Immature natural killer cell (primary cell): ENCODE results near the gene FADS1. TPM values are rescaled to one million over a fixed set of nuclear protein-coding genes. Genes with fewer than 3 reads are reported as not detected.

ENCODE experiments used
- DNase-seq, 3 donors: peaks; one replicate each; pipeline ENCODE4 v3.0.0; 2022; ENCODE audit warnings: mixed read lengths in 1 of 3
- H3K27ac Mint-ChIP-seq, 6 donors: one replicate each; pipeline ENCODE4 v1.8.0; 2020; ENCODE audit warnings: mixed read lengths in 6 of 6, mild to moderate bottlenecking in 5 of 6, inconsistent platforms in 4 of 6, moderate library complexity in 3 of 6
- H3K27me3 Mint-ChIP-seq, 3 donors: one replicate each; pipeline ENCODE4 v1.8.0; 2020 to 2021; ENCODE audit warnings: low read depth in 3 of 3, mild to moderate bottlenecking in 3 of 3, mixed read lengths in 3 of 3, moderate library complexity in 3 of 3, inconsistent platforms in 1 of 3
- H3K36me3 Mint-ChIP-seq, 3 donors: one replicate each; pipeline ENCODE4 v1.8.0; 2020; ENCODE audit warnings: mixed read lengths in 3 of 3, inconsistent platforms in 2 of 3, mild to moderate bottlenecking in 2 of 3
- H3K4me1 Mint-ChIP-seq, 2 donors: one replicate each; pipeline ENCODE4 v1.8.0; 2020; ENCODE audit warnings: inconsistent platforms in 2 of 2, mild to moderate bottlenecking in 2 of 2, mixed read lengths in 2 of 2, moderate library complexity in 1 of 2
- H3K4me3 Mint-ChIP-seq, 5 donors: one replicate each; pipeline ENCODE4 v1.8.0; 2020; ENCODE audit warnings: mild to moderate bottlenecking in 5 of 5, mixed read lengths in 5 of 5, inconsistent platforms in 3 of 5, moderate library complexity in 3 of 5
- H3K9me3 Mint-ChIP-seq, 6 donors: one replicate each; pipeline ENCODE4 v1.8.0; 2020; ENCODE audit warnings: mild to moderate bottlenecking in 6 of 6, mixed read lengths in 6 of 6, inconsistent platforms in 4 of 6, moderate library complexity in 3 of 6
- polyA plus RNA-seq, 3 donors: library from polyadenylated mRNA; unstranded; fragments of 300-500 nt; fragmentation: Illumina TruSeq; gene quantifications; one replicate each; pipeline ENCODE4 v1.2.3, GENCODE V29; 2021

Gene FADS1
- polyA plus RNA-seq, 3 donors from 2014 or later: 11.5 to 18.7 (median 17.7) TPM

DNA sequence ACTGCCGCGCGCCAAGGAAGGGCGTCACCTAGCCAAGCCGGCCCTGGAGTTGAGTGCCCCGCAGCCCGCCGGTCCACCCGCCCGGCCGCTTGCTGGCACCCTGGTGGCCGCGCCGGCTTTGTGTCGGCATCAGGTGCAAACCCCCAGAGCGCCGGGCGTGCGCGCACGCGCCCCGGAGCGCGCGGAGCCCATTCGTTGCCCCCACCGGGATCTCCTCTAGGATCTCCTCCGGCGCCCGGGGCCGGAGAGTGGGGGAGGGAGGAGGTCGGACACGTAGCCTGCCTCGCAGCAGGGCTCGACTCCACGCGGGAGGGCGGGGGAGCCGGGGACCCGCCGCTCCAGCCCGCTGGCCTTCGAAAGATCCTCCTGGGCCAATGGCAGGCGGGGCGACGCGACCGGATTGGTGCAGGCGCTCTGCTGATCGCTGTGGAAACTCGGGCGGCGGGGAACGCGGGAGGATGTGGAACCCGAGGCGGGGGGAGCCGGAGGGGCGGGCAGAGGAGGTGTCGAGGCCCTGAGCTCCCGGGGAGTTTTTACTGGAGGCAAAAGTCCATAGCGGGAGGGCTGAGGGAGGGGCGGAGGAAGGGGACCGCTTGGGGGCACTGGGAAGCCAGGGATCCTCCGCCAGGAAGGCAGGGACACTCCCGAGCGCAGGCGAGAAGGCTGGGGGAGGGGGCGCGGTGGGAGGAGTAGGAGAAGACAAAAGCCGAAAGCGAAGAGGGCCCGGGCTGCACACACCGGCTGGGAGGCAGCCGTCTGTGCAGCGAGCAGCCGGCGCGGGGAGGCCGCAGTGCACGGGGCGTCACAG, 11.0 kb upstream of the FADS1 start, which contains the start of gene FADS2:
Gene FADS2, plus strand, starts transcription at position 730 of the 808 bp plus-strand sequence. CDS start 91 bp downstream, outside the sequence.
- peak; percentile 77 to 82 (median 78) for DNase-seq
- Mint-ChIP-seq H3K27me3 (peaks cover 0 to 2% (median 2%) of the 10 kb centered on the region in 3 donors), H3K36me3 (no peaks in the 10 kb centered on the region), H3K4me1 (peaks cover 45 to 46% of the 10 kb centered on the region in 2 donors), H3K27ac (peak within 1 kb of the TSS; percentile 60 to 94 (median 82)), H3K4me3 (peak within 1 kb of the TSS; percentile 90 to 95 (median 92)), H3K9me3 (no peaks in the 10 kb centered on the region)

DNA sequence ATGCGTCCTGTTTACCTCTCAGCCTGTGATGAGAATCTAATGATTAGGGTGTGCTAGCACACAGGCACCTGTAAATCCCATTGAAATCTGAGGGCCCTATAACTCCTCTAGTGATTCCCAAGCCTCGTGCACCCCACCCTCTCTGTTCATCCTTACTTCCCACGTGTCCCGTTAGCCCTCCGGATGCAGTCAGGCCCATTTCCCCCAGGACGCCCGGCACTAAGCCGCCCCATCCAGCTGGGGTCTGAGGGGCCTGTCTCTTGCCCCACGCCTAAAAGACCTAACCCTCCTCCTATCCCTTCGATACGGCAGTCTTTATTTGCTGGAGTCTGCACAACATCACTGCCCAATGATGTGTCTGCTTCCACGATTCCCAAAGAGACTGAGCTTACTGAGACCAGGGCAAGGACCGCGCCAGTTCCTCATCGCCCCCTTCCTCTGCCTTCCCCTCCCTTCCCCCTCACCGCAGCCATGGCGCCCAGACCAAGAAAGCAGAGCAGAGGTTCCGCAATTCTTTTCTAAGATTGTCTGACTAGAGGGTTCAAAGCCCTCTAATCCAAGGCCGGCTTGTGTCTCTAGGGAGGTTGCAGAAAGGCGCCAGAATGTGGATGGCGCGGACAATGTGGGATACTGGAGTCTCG, 10.2 kb upstream of the FADS1 start:
- peak in 1 of 3 donors; percentile 5 for DNase-seq
- Mint-ChIP-seq H3K4me3 (peak overlapping the region; percentile 90 to 95 (median 92)), H3K36me3 (no peaks in the 10 kb centered on the region), H3K4me1 (peaks cover 39 to 42% of the 10 kb centered on the region in 2 donors), H3K27ac (peak overlapping the region; percentile 60 to 93 (median 82)), H3K27me3 (peaks cover 0 to 2% (median 2%) of the 10 kb centered on the region in 3 donors), H3K9me3 (no peaks in the 10 kb centered on the region)

GRCh38 chr11:61820174-61820573, 3.4 kb upstream of the FADS1 start:
- no peak overlapping the region for H3K4me3 Mint-ChIP-seq

GRCh38 chr11:61817471-61818202, 834 bp upstream of the FADS1 start:
- Mint-ChIP-seq H3K36me3 (no peaks in the 10 kb centered on the region), H3K4me3 (peak overlapping the region; percentile 79 to 95 (median 84)), H3K27me3 (peaks cover 2 to 4% (median 4%) of the 10 kb centered on the region in 3 donors), H3K9me3 (no peaks in the 10 kb centered on the region), H3K4me1 (peaks cover 13 to 22% of the 10 kb centered on the region in 2 donors), H3K27ac (peak overlapping the region in 5 of 6 donors; percentile 37 to 71 (median 65))
- DNase-seq: no peak

More at GRCh38 chr11:61820174-61820573, 3.4 kb upstream of the FADS1 start:
- DNase-seq: no peak
- Mint-ChIP-seq H3K27ac (no peak overlapping the region), H3K9me3 (no peaks in the 10 kb centered on the region), H3K36me3 (no peaks in the 10 kb centered on the region), H3K4me1 (peaks cover 9 to 15% of the 10 kb centered on the region in 2 donors), H3K27me3 (peaks cover 2 to 4% (median 2%) of the 10 kb centered on the region in 3 donors)

DNA sequence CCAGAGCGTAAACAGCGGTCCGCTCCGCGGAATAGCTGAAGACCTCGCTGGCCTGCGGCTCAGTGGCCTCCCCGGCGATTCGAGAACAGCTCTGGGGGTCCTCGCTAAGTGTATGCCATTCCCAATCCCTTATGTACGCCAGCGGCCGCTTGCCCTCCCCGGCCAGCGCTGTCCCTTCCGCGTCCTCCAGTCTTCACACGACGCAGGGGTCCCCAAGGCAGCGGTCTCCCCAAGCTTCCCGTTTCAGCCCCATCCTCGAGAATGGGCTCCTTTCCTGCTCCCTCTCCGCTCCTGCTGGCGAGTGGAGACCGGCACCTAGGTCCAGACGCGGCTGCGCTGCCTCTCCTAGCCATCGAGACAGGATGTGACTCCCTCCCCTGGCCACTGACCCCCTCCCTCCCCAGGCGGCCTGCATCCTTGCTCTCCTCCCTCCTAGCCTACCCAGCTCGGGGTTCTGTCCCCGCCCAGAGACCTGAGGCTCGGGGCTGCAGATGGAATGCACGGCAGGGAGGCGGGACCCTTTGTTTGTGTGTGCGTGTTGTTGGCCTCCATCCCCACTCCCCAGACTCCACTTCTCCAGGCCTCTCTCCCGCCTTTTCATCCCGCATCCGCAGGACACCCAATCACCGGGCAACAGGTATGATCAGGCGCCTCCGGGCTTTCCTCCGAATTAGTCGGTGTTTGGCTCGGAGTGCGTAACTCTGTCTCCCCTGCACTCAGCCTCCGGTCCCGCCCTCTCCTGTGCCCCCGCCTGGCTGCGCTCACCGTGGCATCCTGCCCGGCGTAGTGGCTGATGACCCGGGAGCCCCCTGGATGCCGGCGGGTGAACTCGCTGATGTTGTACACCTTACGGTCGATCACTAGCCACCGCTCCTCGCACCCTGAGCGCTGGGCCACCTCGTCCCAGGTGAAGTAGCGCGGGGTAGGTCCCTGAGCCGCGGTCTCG, 740 bp downstream of the FADS1 start:
- Mint-ChIP-seq H3K27ac (peak overlapping the region; percentile 48 to 93 (median 86)), H3K4me1 (peaks cover 13 to 22% of the 10 kb centered on the region in 2 donors), H3K27me3 (peaks cover 4% of the 10 kb centered on the region in 3 donors), H3K36me3 (peaks cover 0 to 4% (median 0%) of the 10 kb centered on the region in 3 donors), H3K4me3 (peak overlapping the region; percentile 89 to 96 (median 95)), H3K9me3 (no peaks in the 10 kb centered on the region)
- DNase-seq: peak; percentile 49 to 60 (median 51)

GRCh38 chr11:61814958-61815789, 1.6 kb downstream of the FADS1 start:
- peak overlapping the region; percentile 89 to 96 (median 95) for H3K4me3 Mint-ChIP-seq
- peaks cover 4% of the 10 kb centered on the region in 3 donors for H3K27me3 Mint-ChIP-seq
- no peaks in the 10 kb centered on the region for H3K9me3 Mint-ChIP-seq
- peak; percentile 46 to 54 (median 50) for DNase-seq
- peaks cover 13 to 22% of the 10 kb centered on the region in 2 donors for H3K4me1 Mint-ChIP-seq
- H3K36me3 Mint-ChIP-seq: peaks cover 0 to 4% (median 3%) of the 10 kb centered on the region in 3 donors
- H3K27ac Mint-ChIP-seq: peak overlapping the region; percentile 51 to 93 (median 86)

- peak overlapping the region in 5 of 6 donors; percentile 25 to 93 (median 71) for H3K27ac Mint-ChIP-seq
- peaks cover 13 to 22% of the 10 kb centered on the region in 2 donors for H3K4me1 Mint-ChIP-seq
- peak; percentile 23 to 31 (median 30) for DNase-seq
Measured at GRCh38 chr11:61814247-61814957, 2.4 kb downstream of the FADS1 start.

GRCh38 chr11:61812736-61813411, 3.9 kb downstream of the FADS1 start:
- peaks cover 4% of the 10 kb centered on the region in 3 donors for H3K27me3 Mint-ChIP-seq
- H3K4me3 Mint-ChIP-seq: peak overlapping the region in 1 of 5 donors; percentile 7
- H3K9me3 Mint-ChIP-seq: no peaks in the 10 kb centered on the region
- peaks cover 0 to 9% (median 4%) of the 10 kb centered on the region in 3 donors for H3K36me3 Mint-ChIP-seq
- DNase-seq: no peak
- H3K4me1 Mint-ChIP-seq: peaks cover 13 to 22% of the 10 kb centered on the region in 2 donors
- peak overlapping the region in 1 of 6 donors; percentile 21 for H3K27ac Mint-ChIP-seq

More at GRCh38 chr11:61814247-61814957, 2.4 kb downstream of the FADS1 start:
- H3K36me3 Mint-ChIP-seq: peaks cover 0 to 7% (median 4%) of the 10 kb centered on the region in 3 donors
- H3K27me3 Mint-ChIP-seq: peaks cover 4% of the 10 kb centered on the region in 3 donors
- H3K4me3 Mint-ChIP-seq: peak overlapping the region; percentile 89 to 96 (median 95)
- H3K9me3 Mint-ChIP-seq: no peaks in the 10 kb centered on the region

DNA sequence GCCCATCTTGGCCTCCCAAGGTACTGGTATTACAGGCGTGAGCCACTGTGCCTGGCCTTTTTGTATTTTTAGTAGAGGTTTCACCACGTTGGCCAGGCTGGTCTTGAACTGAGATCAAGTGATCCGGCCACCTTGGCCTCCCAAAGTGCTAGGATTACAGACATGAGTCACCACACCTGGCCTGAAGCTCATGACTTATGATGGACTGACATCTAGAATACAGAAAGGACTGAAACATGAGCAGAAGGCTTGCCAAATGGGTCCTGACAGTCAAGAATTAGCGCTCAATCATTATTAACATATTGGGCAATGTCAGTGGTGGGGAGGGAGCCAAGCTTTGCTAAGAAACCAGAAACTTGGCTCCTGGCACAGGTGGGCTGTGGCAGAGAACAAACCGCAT, 5.0 kb downstream of the FADS1 start:
- peaks cover 0 to 9% (median 4%) of the 10 kb centered on the region in 3 donors for H3K36me3 Mint-ChIP-seq
- H3K4me3 Mint-ChIP-seq: no peak overlapping the region
- no peaks in the 10 kb centered on the region for H3K9me3 Mint-ChIP-seq
- peaks cover 3 to 4% (median 4%) of the 10 kb centered on the region in 3 donors for H3K27me3 Mint-ChIP-seq
- DNase-seq: no peak
- H3K27ac Mint-ChIP-seq: peak overlapping the region in 1 of 6 donors; percentile 22
- H3K4me1 Mint-ChIP-seq: peaks cover 10 to 14% of the 10 kb centered on the region in 2 donors

- no peak for DNase-seq
- no peak overlapping the region for H3K4me3 Mint-ChIP-seq
- H3K4me1 Mint-ChIP-seq: peaks cover 7 to 8% of the 10 kb centered on the region in 2 donors
- no peak overlapping the region for H3K27ac Mint-ChIP-seq
- H3K9me3 Mint-ChIP-seq: no peaks in the 10 kb centered on the region
- peaks cover 2% of the 10 kb centered on the region in 3 donors for H3K27me3 Mint-ChIP-seq
- H3K36me3 Mint-ChIP-seq: peaks cover 0 to 9% (median 4%) of the 10 kb centered on the region in 3 donors
Measured at GRCh38 chr11:61810671-61811175, 6.1 kb downstream of the FADS1 start.
